Kidney epithelial cell (primary cell): ENCODE measurements around the gene CLPTM1L. TPM values are rescaled to one million over a fixed set of nuclear protein-coding genes. Genes with fewer than 3 reads are reported as not detected.

Experiments used
- DNase-seq: peaks from one replicate; pipeline ENCODE4 v3.0.0-alpha.2; 2010; ENCODE audit warnings: low read depth
- H3K27me3 ChIP-seq: 2 replicates; pipeline ENCODE4 v1.6.0; 2011; ENCODE audit warnings: low read length; ENCODE audit not compliant: control insufficient read depth, insufficient read depth
- H3K36me3 ChIP-seq: 2 replicates; pipeline ENCODE4 v1.5.1; 2011; ENCODE audit warnings: low read length; ENCODE audit not compliant: control insufficient read depth, insufficient read depth
- H3K4me3 ChIP-seq: 2 replicates; pipeline ENCODE4 v1.5.1; 2011; ENCODE audit warnings: low read depth, mild to moderate bottlenecking, control low read depth, low read length
- total RNA-seq: library from RNA; depleted of rRNA; stranded (reverse); fragments of >200 nt; gene quantifications from 2 replicates; pipeline ENCODE4 v1.2.3, GENCODE V29; 2015
- TF ChIP-seq, protein P1 (sequence below): IDR thresholded peaks from 2 replicates; pipeline ENCODE4 v1.5.1; 2011; ENCODE audit warnings: mild to moderate bottlenecking, moderate library complexity, low read length, control low read depth, inconsistent platforms; ENCODE audit not compliant: insufficient read depth, poor library complexity, severe bottlenecking

The CLPTM1L gene, protein sequence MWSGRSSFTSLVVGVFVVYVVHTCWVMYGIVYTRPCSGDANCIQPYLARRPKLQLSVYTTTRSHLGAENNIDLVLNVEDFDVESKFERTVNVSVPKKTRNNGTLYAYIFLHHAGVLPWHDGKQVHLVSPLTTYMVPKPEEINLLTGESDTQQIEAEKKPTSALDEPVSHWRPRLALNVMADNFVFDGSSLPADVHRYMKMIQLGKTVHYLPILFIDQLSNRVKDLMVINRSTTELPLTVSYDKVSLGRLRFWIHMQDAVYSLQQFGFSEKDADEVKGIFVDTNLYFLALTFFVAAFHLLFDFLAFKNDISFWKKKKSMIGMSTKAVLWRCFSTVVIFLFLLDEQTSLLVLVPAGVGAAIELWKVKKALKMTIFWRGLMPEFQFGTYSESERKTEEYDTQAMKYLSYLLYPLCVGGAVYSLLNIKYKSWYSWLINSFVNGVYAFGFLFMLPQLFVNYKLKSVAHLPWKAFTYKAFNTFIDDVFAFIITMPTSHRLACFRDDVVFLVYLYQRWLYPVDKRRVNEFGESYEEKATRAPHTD
- total RNA-seq, result 159 and 182 TPM in 2 replicates

DNA sequence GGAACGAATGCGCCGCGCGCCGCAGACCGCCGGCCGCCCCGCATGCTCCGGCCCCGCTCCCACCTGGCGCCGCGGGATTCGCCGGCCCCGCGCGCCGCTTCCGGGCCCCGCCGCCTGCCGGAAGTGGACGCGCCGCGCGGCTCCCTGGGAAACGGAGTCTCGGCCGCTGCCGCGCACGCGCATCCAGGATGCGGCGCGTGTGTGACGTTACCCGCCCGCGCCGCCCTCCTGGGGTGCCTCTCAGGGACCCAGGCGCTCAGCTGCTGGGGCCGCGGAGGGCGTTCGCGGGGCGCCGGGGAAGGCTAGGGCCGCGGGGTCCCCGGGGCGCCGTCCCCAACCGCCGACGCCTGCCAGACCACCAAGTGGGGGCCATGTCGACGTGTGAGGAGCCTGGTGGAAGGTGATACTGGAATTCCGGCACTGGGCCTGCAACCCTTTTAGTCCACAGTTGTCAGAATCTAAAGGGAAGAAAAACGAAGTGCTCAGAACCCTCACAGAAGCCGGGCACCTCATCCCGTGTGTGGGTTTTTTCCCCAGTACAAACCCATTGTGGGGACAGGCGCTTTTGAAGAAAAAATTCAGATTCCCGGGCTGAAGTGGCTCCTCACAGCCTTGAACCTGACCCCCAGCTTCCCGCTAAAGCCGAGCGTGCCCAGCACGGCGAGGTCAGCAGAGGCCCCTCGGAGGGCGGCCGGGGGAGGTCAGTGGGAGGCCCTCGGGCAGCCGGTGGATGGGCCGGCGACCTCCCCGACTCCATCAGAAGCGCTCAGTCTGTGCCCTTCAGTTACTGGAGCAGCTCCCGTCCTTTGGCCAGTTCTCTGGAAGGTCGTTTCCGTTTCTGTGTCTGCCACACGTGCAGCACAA lies at the start of gene CLPTM1L:
Gene CLPTM1L, minus strand, starts transcription at position 125 of the 864 bp plus-strand sequence. CDS start 258 bp downstream, outside the sequence.
- peak; percentile 31 for DNase-seq
- Histone ChIP-seq H3K4me3 (peak within 1 kb of the TSS; percentile 94), H3K36me3 (peaks cover 2% of the 10 kb centered on the region), H3K27me3 (no peaks in the 10 kb centered on the region)
- TF ChIP-seq, protein P1, sequence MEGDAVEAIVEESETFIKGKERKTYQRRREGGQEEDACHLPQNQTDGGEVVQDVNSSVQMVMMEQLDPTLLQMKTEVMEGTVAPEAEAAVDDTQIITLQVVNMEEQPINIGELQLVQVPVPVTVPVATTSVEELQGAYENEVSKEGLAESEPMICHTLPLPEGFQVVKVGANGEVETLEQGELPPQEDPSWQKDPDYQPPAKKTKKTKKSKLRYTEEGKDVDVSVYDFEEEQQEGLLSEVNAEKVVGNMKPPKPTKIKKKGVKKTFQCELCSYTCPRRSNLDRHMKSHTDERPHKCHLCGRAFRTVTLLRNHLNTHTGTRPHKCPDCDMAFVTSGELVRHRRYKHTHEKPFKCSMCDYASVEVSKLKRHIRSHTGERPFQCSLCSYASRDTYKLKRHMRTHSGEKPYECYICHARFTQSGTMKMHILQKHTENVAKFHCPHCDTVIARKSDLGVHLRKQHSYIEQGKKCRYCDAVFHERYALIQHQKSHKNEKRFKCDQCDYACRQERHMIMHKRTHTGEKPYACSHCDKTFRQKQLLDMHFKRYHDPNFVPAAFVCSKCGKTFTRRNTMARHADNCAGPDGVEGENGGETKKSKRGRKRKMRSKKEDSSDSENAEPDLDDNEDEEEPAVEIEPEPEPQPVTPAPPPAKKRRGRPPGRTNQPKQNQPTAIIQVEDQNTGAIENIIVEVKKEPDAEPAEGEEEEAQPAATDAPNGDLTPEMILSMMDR, result no peak

DNA sequence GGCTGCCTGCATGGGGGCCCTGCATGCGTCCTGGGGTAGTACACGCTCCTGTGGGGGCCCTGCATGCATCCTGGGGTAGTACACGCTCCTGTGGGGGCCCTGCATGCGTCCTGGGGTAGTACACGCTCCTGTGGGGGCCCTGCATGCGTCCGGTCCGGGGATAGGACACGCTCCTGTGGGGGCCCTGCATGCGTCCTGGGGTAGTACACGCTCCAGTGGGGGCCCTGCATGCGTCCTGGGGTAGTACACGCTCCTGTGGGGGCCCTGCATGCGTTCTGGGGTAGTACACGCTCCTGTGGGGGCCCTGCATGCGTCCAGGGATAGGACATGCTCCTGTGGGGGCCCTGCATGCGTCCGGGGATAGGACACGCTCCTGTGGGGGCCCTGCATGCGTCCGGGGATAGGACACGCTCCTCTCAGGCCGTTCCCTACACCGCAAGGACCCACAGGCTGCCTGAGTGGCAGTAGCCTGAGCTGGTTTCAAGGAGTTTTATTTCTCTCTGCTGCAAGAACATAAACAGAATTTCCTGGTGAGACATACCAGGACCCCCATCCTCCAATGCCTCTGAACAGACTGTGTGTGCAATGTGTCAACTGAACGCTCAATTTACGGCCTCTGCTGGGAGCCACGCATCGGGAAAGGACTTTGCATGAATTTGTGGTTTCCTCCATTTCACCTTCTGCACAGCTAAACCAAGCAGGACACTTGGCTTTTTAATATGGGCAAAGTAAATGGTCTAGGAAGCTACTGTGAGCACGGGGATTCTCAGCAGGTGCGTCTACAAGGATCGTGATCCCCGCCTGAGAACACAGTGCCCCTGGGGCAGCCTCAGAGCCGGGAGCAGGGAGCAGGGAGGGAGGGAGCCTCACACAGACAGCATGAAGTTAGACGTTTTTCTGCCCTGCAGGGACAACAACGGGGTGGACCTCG lies 48.9 kb upstream of the CLPTM1L start:
- TF ChIP-seq, protein P1, result no peak
- peaks cover 30% of the 10 kb centered on the region for H3K27me3 ChIP-seq
- H3K4me3 ChIP-seq, result no peak overlapping the region
- DNase-seq, result no peak
- no peaks in the 10 kb centered on the region for H3K36me3 ChIP-seq

DNA sequence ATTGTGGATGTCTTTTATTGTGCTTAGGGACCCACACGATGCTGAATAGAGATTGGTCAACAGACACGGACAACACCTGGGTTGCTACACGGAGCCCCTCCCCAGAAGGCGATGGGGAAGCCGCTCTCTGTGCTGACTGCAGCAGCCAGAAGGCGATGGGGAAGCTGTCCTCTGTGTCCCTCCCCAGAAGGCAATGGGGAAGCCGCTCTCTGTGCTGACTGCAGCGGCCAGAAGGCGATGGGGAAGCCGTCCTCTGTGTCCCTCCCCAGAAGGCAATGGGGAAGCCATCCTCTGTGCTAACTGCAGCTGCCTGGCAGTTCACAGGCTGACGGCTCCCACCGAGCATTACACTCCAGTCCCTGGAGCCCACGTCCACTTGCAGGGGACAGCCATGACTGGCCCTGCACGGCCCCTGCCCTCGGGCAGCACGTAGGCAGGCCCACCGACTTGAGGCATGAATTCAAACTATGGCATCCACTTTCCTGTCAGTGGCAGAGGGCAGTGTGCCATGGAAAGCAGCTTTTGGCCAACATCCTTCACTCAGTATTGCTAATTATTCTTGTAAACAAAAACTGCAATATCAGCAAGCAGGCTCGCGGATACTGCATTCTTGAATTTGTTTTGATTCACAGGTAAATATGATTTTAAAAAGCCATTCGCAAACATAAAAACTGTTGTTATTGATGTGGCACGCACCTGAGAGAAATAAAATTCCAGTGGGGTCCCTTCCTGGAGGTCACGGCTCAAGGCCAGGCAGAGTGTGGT lies 48.1 kb upstream of the CLPTM1L start:
- DNase-seq, result no peak
- TF ChIP-seq, protein P1, result no peak
- no peaks in the 10 kb centered on the region for H3K36me3 ChIP-seq
- peaks cover 34% of the 10 kb centered on the region for H3K27me3 ChIP-seq
- no peak overlapping the region for H3K4me3 ChIP-seq

DNA sequence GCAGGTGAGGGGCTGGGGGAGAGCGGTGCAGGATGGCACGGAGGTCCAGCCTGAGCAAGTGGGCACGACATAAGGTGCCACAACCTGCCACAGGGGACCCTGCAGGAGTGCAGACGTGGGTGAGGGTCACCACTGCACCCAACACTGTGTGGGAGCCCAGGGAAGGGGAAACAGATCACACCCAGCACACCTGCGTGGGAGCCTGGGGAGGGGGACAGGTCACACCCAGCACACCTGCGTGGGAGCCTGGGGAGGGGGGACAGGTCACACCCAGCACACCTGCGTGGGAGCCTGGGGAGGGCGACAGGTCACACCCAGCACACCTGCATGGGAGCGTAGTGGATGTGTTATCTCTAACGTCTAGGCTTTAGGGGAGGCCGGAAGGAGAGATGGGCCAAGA lies 47.4 kb upstream of the CLPTM1L start:
- DNase-seq, result no peak
- Histone ChIP-seq H3K4me3 (no peak overlapping the region), H3K36me3 (no peaks in the 10 kb centered on the region), H3K27me3 (peaks cover 39% of the 10 kb centered on the region)
- TF ChIP-seq, protein P1, result no peak

DNA sequence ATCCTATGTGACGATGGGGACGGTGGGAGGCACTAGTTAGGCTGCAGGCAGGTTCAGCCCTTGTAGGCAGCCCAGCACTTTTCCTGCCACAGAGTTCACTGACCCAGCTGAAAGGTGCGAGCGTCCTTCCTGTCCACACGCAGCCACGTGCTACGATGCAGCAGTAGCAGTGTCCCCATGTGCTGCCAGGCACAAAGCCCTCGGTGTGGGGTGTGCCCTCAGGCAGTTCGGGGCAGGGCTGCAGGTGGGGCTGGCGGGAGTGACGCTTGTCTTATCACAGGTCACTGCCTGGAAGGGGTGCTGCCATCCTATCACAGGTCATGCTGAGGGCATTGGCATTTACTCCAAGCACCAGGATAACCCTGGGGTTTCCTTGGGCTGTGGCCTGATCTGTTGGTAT lies 46.8 kb upstream of the CLPTM1L start:
- H3K4me3 ChIP-seq, result no peak overlapping the region
- DNase-seq, result no peak
- peaks cover 44% of the 10 kb centered on the region for H3K27me3 ChIP-seq
- TF ChIP-seq, protein P1, result no peak
- H3K36me3 ChIP-seq, result no peaks in the 10 kb centered on the region
